H1 (cell line): Measurements from ENCODE around the gene AIDA. TPM values are rescaled to one million over a fixed set of nuclear protein-coding genes. Genes with fewer than 3 reads are reported as not detected.

ENCODE experiments used
- CTCF ChIA-PET: fragments of 300-600 bp; sonication (Branson Sonifier 250); formaldehyde crosslinking; loops from one replicate; lab custom pipeline; 2021; ENCODE audit not compliant: partially characterized antibody; lab: Charles Lee
- POLR2A ChIA-PET: fragments of 300-600 bp; sonication (Branson Sonifier 250); formaldehyde crosslinking; loops from one replicate; lab custom pipeline; 2021; ENCODE audit warnings: inconsistent platforms; ENCODE audit not compliant: partially characterized antibody; lab: Charles Lee
- DNase-seq, 2 experiments: peaks; one replicate each; pipeline versions ENCODE4 v3.0.0 to v3.0.0-alpha.2; 2010 to 2022; ENCODE audit warnings: low spot score in 2 of 2, low read depth in 1 of 2, mixed read lengths in 1 of 2
- FAIRE-seq: peaks from 2 replicates; lab custom pipeline; 2011; peaks lifted over from hg19 to GRCh38; lab: Jason Lieb, UNC
- H2AFZ ChIP-seq: 2 replicates; pipeline ENCODE4 v1.8.1; 2012; ENCODE audit warnings: low read length, inconsistent platforms
- H2AK5ac ChIP-seq: 2 replicates; pipeline ENCODE4 v1.6.1; 2013; ENCODE audit warnings: low read depth, low read length
- H2BK120ac ChIP-seq: replicated peaks from 2 replicates; pipeline ENCODE3; 2013; ENCODE audit warnings: low read depth, low read length, inconsistent platforms
- H2BK12ac ChIP-seq: 2 replicates; pipeline ENCODE4 v1.6.1; 2013; ENCODE audit warnings: low read depth, low read length
- H2BK15ac ChIP-seq: 2 replicates; pipeline ENCODE4 v1.6.1; 2013; ENCODE audit warnings: low read length
- H2BK20ac ChIP-seq: 2 replicates; pipeline ENCODE4 v1.6.1; 2013; ENCODE audit warnings: low read length
- H2BK5ac ChIP-seq: 2 replicates; pipeline ENCODE4 v1.6.1; 2013; ENCODE audit warnings: low read depth, low read length
- H3K14ac ChIP-seq: 2 replicates; pipeline ENCODE4 v1.6.1; 2013; ENCODE audit warnings: inconsistent platforms; ENCODE audit not compliant: insufficient read length
- H3K18ac ChIP-seq: 2 replicates; pipeline ENCODE4 v1.6.1; 2013; ENCODE audit warnings: low read length; ENCODE audit errors: extremely low read depth
- H3K23ac ChIP-seq: 2 replicates; pipeline ENCODE4 v1.6.1; 2013; ENCODE audit warnings: inconsistent platforms; ENCODE audit not compliant: insufficient read length
- H3K23me2 ChIP-seq: 2 replicates; pipeline ENCODE4 v1.6.1; 2013; ENCODE audit warnings: low read depth, low read length
- H3K27ac ChIP-seq: 2 replicates; pipeline ENCODE4 v1.6.1; 2011; ENCODE audit warnings: low read depth, low read length, inconsistent platforms
- H3K27me3 ChIP-seq, 4 experiments: replicated peaks in 1 of 4; 1 replicate in 1 of 4; 2 replicates in 3 of 4; pipeline versions ENCODE4 v1.6.1 to v1.8.1; 2011 to 2013; ENCODE audit warnings: low read length in 3 of 4, mild to moderate bottlenecking in 3 of 4, inconsistent platforms in 2 of 4, mixed read lengths in 2 of 4, moderate library complexity in 1 of 4; ENCODE audit not compliant: control insufficient read depth in 3 of 4, insufficient read depth in 3 of 4; ENCODE audit errors: extremely low read depth in 1 of 4
- H3K36me3 ChIP-seq, 4 experiments: 2 replicates each; pipeline versions ENCODE4 v1.6.1 to v1.8.1; 2011 to 2013; ENCODE audit warnings: mild to moderate bottlenecking in 4 of 4, low read length in 3 of 4, moderate library complexity in 2 of 4, control low read depth in 1 of 4, inconsistent platforms in 1 of 4; ENCODE audit not compliant: insufficient read depth in 4 of 4, control insufficient read depth in 2 of 4
- H3K4ac ChIP-seq: replicated peaks from 2 replicates; pipeline ENCODE3; 2013; ENCODE audit warnings: low read length, low read depth, mixed read lengths, inconsistent platforms; ENCODE audit not compliant: insufficient read length
- H3K4me1 ChIP-seq, 4 experiments: replicated peaks in 1 of 4; 1 replicate in 1 of 4; 2 replicates in 3 of 4; pipeline versions ENCODE4 v1.6.1 to v1.8.1; 2011 to 2013; ENCODE audit warnings: low read length in 3 of 4, inconsistent platforms in 2 of 4, mixed read lengths in 1 of 4; ENCODE audit not compliant: insufficient read depth in 4 of 4, control insufficient read depth in 3 of 4
- H3K4me2 ChIP-seq, 2 experiments: 2 replicates each; pipeline versions ENCODE4 v1.6.1 to v1.8.1; 2011 to 2013; ENCODE audit warnings: low read depth in 2 of 2, low read length in 2 of 2, control low read depth in 1 of 2, inconsistent platforms in 1 of 2, mild to moderate bottlenecking in 1 of 2; ENCODE audit not compliant: insufficient read depth in 1 of 2
- H3K4me3 ChIP-seq, 4 experiments: fragments of 200-600, 300-600 bp in 1 of 4; sonication (generic), shearing (Covaris generic), sonication (Bioruptor Twin) in 1 of 4; 2 replicates each; pipeline versions ENCODE4 v1.5.1 to v1.8.1; 2011 to 2016; ENCODE audit warnings: low read length in 4 of 4, low read depth in 3 of 4, control low read depth in 2 of 4, inconsistent platforms in 2 of 4, mild to moderate bottlenecking in 2 of 4, mixed read lengths in 1 of 4, moderate library complexity in 1 of 4; ENCODE audit not compliant: insufficient read depth in 2 of 4; ENCODE audit errors: extremely low read depth in 1 of 4
- H3K56ac ChIP-seq: replicated peaks from 2 replicates; pipeline ENCODE3; 2013; ENCODE audit warnings: low read depth, mild to moderate bottlenecking, mixed read lengths, low read length, inconsistent platforms; ENCODE audit not compliant: insufficient read length
- H3K79me1 ChIP-seq: 2 replicates; pipeline ENCODE4 v1.6.1; 2013; ENCODE audit warnings: low read depth, low read length, control low read depth
- H3K79me2 ChIP-seq, 2 experiments: 2 replicates each; pipeline versions ENCODE4 v1.6.1 to v1.8.1; 2012 to 2013; ENCODE audit warnings: low read length in 2 of 2, mild to moderate bottlenecking in 2 of 2, inconsistent platforms in 1 of 2; ENCODE audit not compliant: insufficient read depth in 2 of 2, control insufficient read depth in 1 of 2
- H3K9ac ChIP-seq, 4 experiments: replicated peaks in 1 of 4; 1 replicate in 1 of 4; 2 replicates in 3 of 4; pipeline versions ENCODE4 v1.6.1 to v1.8.1; 2011 to 2013; ENCODE audit warnings: low read depth in 3 of 4, low read length in 3 of 4, control low read depth in 2 of 4, mild to moderate bottlenecking in 2 of 4, moderate library complexity in 2 of 4, inconsistent platforms in 1 of 4; ENCODE audit errors: extremely low read depth in 1 of 4
- H3K9me3 ChIP-seq, 2 experiments: 2 replicates each; pipeline versions ENCODE4 v1.6.1 to v1.8.1; 2012 to 2013; ENCODE audit warnings: mild to moderate bottlenecking in 2 of 2, moderate library complexity in 2 of 2, control low read depth in 1 of 2, inconsistent platforms in 1 of 2, low read depth in 1 of 2, low read length in 1 of 2, mixed read lengths in 1 of 2; ENCODE audit not compliant: insufficient read depth in 2 of 2
- H4K20me1 ChIP-seq, 2 experiments: replicated peaks in 1 of 2; 2 replicates each; pipeline versions ENCODE3 to v1.8.1; 2011 to 2013; ENCODE audit warnings: inconsistent platforms in 2 of 2, low read length in 2 of 2, mild to moderate bottlenecking in 1 of 2; ENCODE audit not compliant: insufficient read depth in 2 of 2, control insufficient read depth in 1 of 2
- H4K5ac ChIP-seq: 2 replicates; pipeline ENCODE4 v1.6.1; 2013; ENCODE audit warnings: low read length, low read depth, mixed read lengths, inconsistent platforms; ENCODE audit not compliant: insufficient read length
- H4K8ac ChIP-seq: 2 replicates; pipeline ENCODE4 v1.8.0; 2013; ENCODE audit warnings: mild to moderate bottlenecking, moderate library complexity, low read length, inconsistent platforms; ENCODE audit not compliant: insufficient read depth; ENCODE audit errors: extremely low read depth
- H4K91ac ChIP-seq: replicated peaks from 2 replicates; pipeline ENCODE3; 2013; ENCODE audit warnings: low read length, mixed read lengths, inconsistent platforms; ENCODE audit not compliant: insufficient read length
- CBX5 ChIP-seq: fragments of 300-800, 300-1000 bp; sonication (generic); IDR thresholded peaks from 2 replicates; pipeline ENCODE4 v1.7.1; 2016; ENCODE audit warnings: antibody characterized with exemption, low read length, low read depth
- SIRT6 ChIP-seq: IDR thresholded peaks from one replicate; pipeline ENCODE4 v1.7.1; 2012; ENCODE audit warnings: low read length, inconsistent platforms
- TAF7 ChIP-seq: optimal IDR thresholded peaks from 2 replicates; pipeline ENCODE3; 2011; ENCODE audit warnings: low read depth, mild to moderate bottlenecking, inconsistent platforms, low read length, moderate library complexity, borderline replicate concordance
- WGBS, 2 experiments: shearing (Covaris generic) in 1 of 2; methylation state at CpG; one replicate each; pipeline versions ENCODE4 v1.1.6 to v1.1.7; 2013 to 2015; ENCODE audit warnings: low lambda C conversion rate in 2 of 2, mixed read lengths in 2 of 2, inconsistent platforms in 1 of 2, low coverage in 1 of 2, missing lambda C conversion rate in 1 of 2; ENCODE audit not compliant: insufficient replicate concordance in 2 of 2, insufficient coverage in 1 of 2, insufficient read length in 1 of 2; ENCODE audit errors: extremely low coverage in 1 of 2, missing lambda C conversion rate in 1 of 2; 5-methylcytosine and 5-hydroxymethylcytosine counted together
- polyA plus RNA-seq, 7 experiments: library from polyadenylated mRNA; depleted of rRNA in 3 of 7; stranded (reverse) in 5 of 7; unstranded in 2 of 7; fragments of >200 nt in 5 of 7; fragments of 200-250 nt in 2 of 7; gene quantifications; 1 replicate in 5 of 7; 2 replicates in 1 of 7; 4 replicates in 1 of 7; pipeline versions ENCODE4 v1.2.1 to v1.2.3, GENCODE V29; 2011 to 2013; ENCODE audit warnings: missing spikeins in 2 of 7, mixed read lengths in 2 of 7
- total RNA-seq: library from RNA; stranded (reverse); fragmentation: NEBNext Ultra II Directional; extraction: Animal tissue kit (Norgen Biotek cat#: 25700); gene quantifications from 2 replicates; pipeline ENCODE4 v1.2.1, GENCODE V29; 2021

AIDA gene
- total and polyA plus RNA-seq, 2 of the 8 experiments (the other 6 are each of a cell fraction or from before 2014, with no cell fraction given), result 52.5 to 103 TPM

GRCh38 chr1:222759451-222760035 is 47.3 kb upstream of the AIDA start:
- H3K27me3 ChIP-seq, result no peaks in the 10 kb centered on the region
- CTCF ChIA-PET, result interaction anchor here (0.6 to 2.4 kb wide), 6 partner anchors 9 to 378 kb away, joined by 3 to 12 read pairs (median 4); no protein-coding TSS in a partner anchor
- 86% methylated on average over 5 of the region's 5 CpGs; no CpG with 5 or more reads in 1 of the 2 experiments for WGBS, 2 experiments

More at GRCh38 chr1:222759451-222760035, 47.3 kb upstream of the AIDA start:
- H3K14ac ChIP-seq, result no peak overlapping the region
- no peak overlapping the region for H3K4me3 ChIP-seq
- H2BK15ac ChIP-seq, result no peak overlapping the region
- no peak overlapping the region for H3K4ac ChIP-seq
- no peak overlapping the region for H4K5ac ChIP-seq
- DNase-seq, result no peak
- no peak overlapping the region for H2BK20ac ChIP-seq
- H3K9me3 ChIP-seq, result no peaks in the 10 kb centered on the region
- H2AK5ac ChIP-seq, result no peak overlapping the region
- no peaks in the 10 kb centered on the region for H3K4me1 ChIP-seq
- no peak overlapping the region for H3K18ac ChIP-seq
- TF ChIP-seq TAF7, result no peak
- TF ChIP-seq CBX5, result no peak
- no peak for TF ChIP-seq SIRT6
- H3K4me2 ChIP-seq, result no peak overlapping the region
- no peaks in the 10 kb centered on the region for H4K20me1 ChIP-seq
- no peak overlapping the region for H3K56ac ChIP-seq
- H3K79me2 ChIP-seq, result no peaks in the 10 kb centered on the region
- H4K91ac ChIP-seq, result no peak overlapping the region
- H2BK12ac ChIP-seq, result no peak overlapping the region
- FAIRE-seq, result no peak
- no peak overlapping the region for H3K23ac ChIP-seq
- no peak overlapping the region for H3K27ac ChIP-seq
- no peak overlapping the region for H2AFZ ChIP-seq
- no peak overlapping the region for H3K9ac ChIP-seq
- no peaks in the 10 kb centered on the region for H3K23me2 ChIP-seq
- H3K79me1 ChIP-seq, result no peaks in the 10 kb centered on the region
- H3K36me3 ChIP-seq, result no peaks in the 10 kb centered on the region
- no peak overlapping the region for H2BK120ac ChIP-seq
- POLR2A ChIA-PET, result interaction anchor here (0.9 kb wide), 1 partner anchor 38 kb away, joined by 5 read pairs; no protein-coding TSS in a partner anchor
- H2BK5ac ChIP-seq, result no peak overlapping the region
- no peak overlapping the region for H4K8ac ChIP-seq
